ENCODE results near the gene FERMT3. TPM values are rescaled to one million over a fixed set of nuclear protein-coding genes. Genes with fewer than 3 reads are reported as not detected.
A peak's percentile ranks its signal among the peaks of the same experiment; 100 is the strongest.

The FERMT3 gene
- total RNA-seq, 1 experiment from 2014 or later = 10.6 TPM

DNA sequence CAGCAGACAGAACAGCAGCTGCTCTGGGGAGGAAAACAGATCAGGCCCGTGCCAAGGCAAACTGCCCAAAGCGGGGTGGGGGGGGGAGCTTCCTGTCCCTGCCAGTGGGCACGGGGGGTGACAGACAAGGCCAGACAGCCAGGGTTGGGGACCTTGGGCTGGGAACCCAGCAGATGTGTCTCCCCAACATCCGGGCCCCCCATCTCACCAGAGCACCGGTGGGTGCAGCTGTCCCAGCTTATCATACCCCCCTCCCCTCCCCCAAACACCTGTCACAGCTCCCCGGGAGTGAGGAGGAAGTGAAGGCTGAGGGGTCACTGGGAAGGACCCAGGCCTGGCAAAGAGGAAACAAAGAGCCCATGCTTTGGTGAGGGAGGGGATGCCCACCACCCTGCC, 38.9 kb downstream of the FERMT3 start:
- peak overlapping the region; percentile 88 to 94 for H3K4me3 Mint-ChIP-seq
- Histone ChIP-seq H2BK20ac (ENCODE audit: low read depth, low read length, poor library complexity, severe bottlenecking) (no peak overlapping the region), H3K9ac (ENCODE audit: extremely low read depth, insufficient read length, low read length) (peak overlapping the region; percentile 50), H4K8ac (replicated peaks; ENCODE audit: insufficient read length, low read depth, low read length) (no peak overlapping the region), H4K20me1 (ENCODE audit: control insufficient read depth, insufficient read depth, insufficient read length) (no peaks in the 10 kb centered on the region), H3K9me3 (ENCODE audit: control insufficient read depth, low read depth, low read length) (no peaks in the 10 kb centered on the region), H3K23ac (ENCODE audit: insufficient read length, low read depth, low read length) (no peak overlapping the region), H2AK5ac (ENCODE audit: insufficient read length, low read length) (no peak overlapping the region), H2BK15ac (ENCODE audit: low read depth, low read length) (no peak overlapping the region), H3K79me2 (ENCODE audit: insufficient read depth, low read length) (peaks cover 9% of the 10 kb centered on the region; the same call in 1 of the 2 replicates), H2BK12ac (ENCODE audit: insufficient read length, low read depth, low read length) (no peak overlapping the region), H4K5ac (ENCODE audit: insufficient read length, low read depth, low read length) (no peak overlapping the region), H3K4me1 (ENCODE audit: insufficient read depth, low read length) (peaks cover 9% of the 10 kb centered on the region; the same call in 1 of the 2 replicates), H4K91ac (ENCODE audit: insufficient read length, low read depth, low read length) (no peak overlapping the region), H3K4me2 (ENCODE audit: insufficient read depth, insufficient read length, low read length) (peak overlapping the region; percentile 39), H3K14ac (ENCODE audit: insufficient read depth, low read length) (no peak overlapping the region), H3K23me2 (ENCODE audit: insufficient read length, low read depth, low read length, poor library complexity, severe bottlenecking) (peaks cover 19% of the 10 kb centered on the region), H3K79me1 (ENCODE audit: insufficient read depth, low read depth, low read length, poor library complexity, severe bottlenecking) (no peaks in the 10 kb centered on the region), H3K27me3 (ENCODE audit: insufficient read depth, low read length) (no peaks in the 10 kb centered on the region), H3K27ac (ENCODE audit: insufficient read length, low read depth, low read length) (no peak overlapping the region), H2BK5ac (ENCODE audit: insufficient read length, low read length) (no peak overlapping the region), H3K56ac (ENCODE audit: insufficient read length, low read depth, low read length) (no peak overlapping the region), H2BK120ac (ENCODE audit: low read depth, low read length, poor library complexity, severe bottlenecking) (no peak overlapping the region), H3K4ac (ENCODE audit: low read depth, low read length) (no peak overlapping the region), H3T11ph (ENCODE audit: low read length) (no peak overlapping the region), H2AFZ (ENCODE audit: low read length) (no peak overlapping the region), H3K18ac (ENCODE audit: insufficient read length, low read depth, low read length) (no peak overlapping the region)
- H3K9me3 Mint-ChIP-seq = no peaks in the 10 kb centered on the region; a peak in 1 of 5 replicates
- H3K27me3 Mint-ChIP-seq (ENCODE audit: low read depth) = no peaks in the 10 kb centered on the region
- WGBS (ENCODE audit: extremely low coverage, insufficient read length, low lambda C conversion rate) = no CpG with 5 or more reads among the region's 6 CpGs
- H3K27ac Mint-ChIP-seq = no peak overlapping the region; a peak in 1 of 7 replicates
- TF ChIP-seq CTCF (conservative IDR thresholded peaks at IDR 0.05) = no peak
- peaks cover 12 to 22% (median 13%) of the 10 kb centered on the region in 3 experiments; a peak in 6 of 7 replicates for H3K36me3 Mint-ChIP-seq (ENCODE audit: insufficient read depth in 1 of 3, low read depth in 3 of 3)
- DNase-seq = no peak
- peaks cover 38 to 46% of the 10 kb centered on the region in 2 experiments for H3K4me1 Mint-ChIP-seq
